HG02870 (cell line): ENCODE results near the gene NPM1.
"Not testable (repeated sequence)": the region's sequence is repeated elsewhere in the genome, so short reads cannot be mapped to it uniquely, and the experiment has no call there.

ENCODE experiments used
- ATAC-seq: cut with Tn5 transposase; IDR thresholded peaks from one replicate; pipeline ENCODE4 v1.9.1; 2021; ENCODE audit warnings: mild to moderate bottlenecking, moderate library complexity; ENCODE audit not compliant: unreplicated experiment

NPM1 gene

DNA sequence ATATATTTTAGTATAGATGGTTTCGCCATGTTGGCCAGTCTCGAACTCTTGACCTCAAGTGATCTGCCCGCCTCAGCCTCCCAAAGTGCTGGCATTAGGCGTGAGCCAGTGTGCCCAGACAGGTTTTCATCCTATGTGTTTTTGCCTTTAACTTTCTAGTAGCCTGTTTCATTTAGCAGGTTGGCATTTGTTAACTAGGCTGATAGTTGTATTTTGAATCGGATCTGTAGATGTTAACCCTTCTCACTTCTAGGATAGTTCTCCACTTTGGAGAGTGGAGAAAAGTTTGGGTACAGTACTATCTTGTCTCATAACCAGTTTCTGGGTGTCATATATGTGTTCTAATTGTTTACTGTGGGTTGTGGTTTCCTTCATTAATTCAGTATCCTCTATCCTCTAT lies 24.5 kb downstream of the NPM1 start:
- ATAC-seq = no peak

DNA sequence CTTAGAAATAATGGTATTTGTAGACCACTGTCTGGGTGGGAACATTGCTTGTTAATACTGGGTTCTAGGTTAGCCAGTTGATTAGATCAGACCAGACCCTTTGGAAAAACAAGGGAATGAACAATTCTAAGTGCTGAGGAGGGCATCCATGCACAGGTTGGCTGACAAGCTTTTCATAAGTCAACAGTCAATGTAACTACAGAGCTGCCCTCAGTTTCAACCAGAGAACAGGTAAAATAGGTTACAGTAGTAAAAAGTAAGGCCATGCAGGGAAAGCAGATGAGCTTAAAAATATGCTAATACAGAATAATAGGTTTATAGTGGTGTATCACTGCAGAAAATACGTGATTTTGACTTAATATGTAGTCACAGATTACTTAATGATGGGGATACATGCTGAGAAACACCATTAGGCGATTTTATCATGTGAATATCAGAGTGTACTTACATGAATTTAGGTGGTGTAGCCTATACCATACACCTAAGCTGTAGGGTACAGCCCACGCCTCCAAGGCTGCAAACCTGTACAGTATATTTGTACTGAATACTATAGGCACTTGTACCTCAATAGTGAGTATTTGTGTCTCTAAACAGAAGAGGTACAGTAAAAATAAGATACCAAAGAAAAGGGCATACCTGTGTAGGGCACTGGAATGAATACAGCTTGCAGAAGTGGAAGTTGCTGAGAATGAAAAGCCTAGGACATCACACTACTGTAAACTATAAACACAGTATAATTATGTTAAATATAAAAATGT lies 25.7 kb downstream of the NPM1 start:
- no peak for ATAC-seq

DNA sequence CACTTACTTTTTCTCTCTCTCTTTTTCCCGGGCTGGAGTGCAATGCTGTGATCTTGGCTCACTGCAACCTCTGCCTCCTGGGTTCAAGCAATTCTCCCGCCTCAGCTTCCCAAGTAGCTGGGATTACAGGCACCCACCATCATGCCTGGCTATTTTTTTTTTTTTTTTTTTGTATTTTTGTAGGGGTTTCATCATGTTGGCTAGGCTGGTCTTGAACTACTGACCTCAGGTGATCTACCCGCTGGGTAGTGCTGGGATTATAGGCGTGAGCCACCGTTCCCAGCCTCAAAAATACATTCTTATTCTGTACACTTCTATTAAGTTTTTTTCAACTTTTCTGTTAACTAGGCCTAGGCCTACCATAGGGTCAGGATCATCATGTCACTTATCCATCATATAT lies 26.3 kb downstream of the NPM1 start:
- ATAC-seq = not testable (repeated sequence)

GRCh38 chr5:171415115-171415730 lies 27.6 kb downstream of the NPM1 start:
- no peak for ATAC-seq

- no peak for ATAC-seq
Observed at GRCh38 chr5:171416160-171417049, 28.8 kb downstream of the NPM1 start.

DNA sequence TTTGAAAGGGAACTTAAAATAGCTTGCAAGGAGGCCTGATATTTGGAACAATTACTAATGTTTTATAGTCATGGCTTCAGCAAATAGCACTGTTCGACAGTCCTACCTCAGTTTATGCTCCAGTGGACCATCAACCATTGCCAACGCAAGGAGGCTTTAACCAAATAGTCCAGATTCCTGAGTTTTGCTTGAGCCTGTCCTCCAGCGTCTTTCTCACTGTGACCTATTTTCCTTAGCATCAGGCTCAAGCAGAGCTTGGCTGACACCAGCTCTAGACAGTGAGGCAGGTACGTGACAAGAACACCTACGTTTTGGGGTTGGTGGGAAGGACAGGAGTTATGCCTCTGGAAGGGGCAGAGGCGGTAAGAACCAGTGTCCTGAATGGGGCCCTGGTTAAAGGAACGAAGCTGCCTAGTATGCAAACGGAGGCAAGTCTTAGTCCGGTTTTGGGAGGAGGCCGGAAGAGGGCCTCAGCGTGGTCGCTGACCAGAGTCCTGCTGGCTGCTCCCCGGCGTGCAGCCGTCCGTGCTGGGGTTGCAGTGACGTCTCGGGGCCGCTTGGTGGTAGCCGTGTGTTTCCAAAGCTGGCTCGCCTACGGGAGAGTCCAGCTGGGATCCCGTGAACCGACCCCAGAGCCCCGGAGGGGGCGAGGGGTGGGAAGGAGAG lies 30.8 kb downstream of the NPM1 start:
- ATAC-seq = peak; percentile 70

GRCh38 chr5:171418982-171419687 lies 31.5 kb downstream of the NPM1 start, which contains the start of gene FGF18:
TSS of gene FGF18 (plus strand) at chr5:171419647. CDS start at chr5:171420200, 553 bp downstream.
- peak; percentile 39 for ATAC-seq

GRCh38 chr5:171419688-171420430 lies 32.2 kb downstream of the NPM1 start:
- ATAC-seq = no peak

- ATAC-seq = no peak
Observed at GRCh38 chr5:171420431-171421241, 33.0 kb downstream of the NPM1 start.

DNA sequence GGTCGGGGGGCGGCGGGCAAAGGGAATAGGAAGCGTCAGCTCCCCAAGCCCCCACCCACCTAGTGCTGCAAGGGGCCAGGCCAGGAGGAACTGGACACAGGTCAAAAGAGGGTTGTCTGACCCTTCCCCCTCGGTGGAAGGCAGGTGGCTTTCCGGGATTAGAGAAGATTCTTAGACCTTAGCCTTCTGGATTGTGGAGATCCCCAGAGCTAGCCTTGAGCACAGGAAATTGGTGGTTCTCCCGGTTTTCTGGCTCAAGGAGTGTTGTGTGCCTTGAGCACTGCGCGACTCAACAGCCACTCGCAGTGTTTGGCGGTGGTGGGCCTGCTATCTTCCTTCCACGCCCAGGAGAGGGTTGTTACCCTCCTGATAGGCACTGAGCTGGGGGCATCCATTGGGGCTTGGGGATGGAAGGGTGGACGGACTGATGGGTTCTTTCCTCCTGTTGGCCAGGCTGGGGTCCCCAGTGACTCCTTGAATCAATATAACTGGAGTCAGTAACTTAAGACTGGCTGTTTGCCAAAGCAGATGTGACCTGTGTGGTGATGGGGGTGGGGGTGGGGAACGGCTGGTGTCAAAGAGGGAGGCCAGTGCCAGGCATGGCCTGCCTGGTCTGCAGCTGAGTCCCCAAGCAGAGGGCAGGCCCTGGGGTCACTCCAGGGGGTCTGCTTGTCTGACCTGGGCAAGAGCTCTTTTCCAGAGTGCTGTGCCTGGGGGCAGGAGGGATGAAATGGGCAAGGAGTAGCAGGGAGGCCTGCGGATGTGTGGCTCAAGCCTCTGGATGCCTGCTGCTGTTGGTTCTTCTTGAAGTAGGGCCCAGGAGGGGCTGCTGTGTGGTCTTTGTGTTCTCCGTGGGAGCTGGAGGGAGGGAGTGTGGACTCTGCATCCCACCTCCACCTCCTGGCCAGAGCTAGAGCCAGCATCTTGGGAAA lies 33.9 kb downstream of the NPM1 start:
- ATAC-seq = no peak

DNA sequence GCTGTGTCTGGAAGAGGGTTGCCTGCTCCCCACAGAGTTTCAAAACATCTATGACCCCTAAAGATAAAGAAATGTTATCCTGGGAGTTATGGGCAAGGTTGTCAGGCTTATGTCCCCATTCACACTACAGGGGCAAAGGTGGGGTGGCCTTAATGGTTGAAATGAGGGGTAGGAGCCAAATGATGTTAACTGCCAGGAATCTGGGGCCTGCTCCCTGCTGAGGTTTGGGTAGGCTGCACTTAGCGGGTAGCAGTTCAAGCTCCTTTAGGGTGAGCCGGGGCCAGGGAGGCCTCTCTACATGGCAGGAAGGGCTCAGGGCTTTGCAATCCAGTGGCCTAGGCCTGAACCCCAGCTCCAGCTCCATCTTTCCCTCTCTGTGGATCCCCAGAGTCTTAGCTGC lies 34.8 kb downstream of the NPM1 start:
- no peak for ATAC-seq

DNA sequence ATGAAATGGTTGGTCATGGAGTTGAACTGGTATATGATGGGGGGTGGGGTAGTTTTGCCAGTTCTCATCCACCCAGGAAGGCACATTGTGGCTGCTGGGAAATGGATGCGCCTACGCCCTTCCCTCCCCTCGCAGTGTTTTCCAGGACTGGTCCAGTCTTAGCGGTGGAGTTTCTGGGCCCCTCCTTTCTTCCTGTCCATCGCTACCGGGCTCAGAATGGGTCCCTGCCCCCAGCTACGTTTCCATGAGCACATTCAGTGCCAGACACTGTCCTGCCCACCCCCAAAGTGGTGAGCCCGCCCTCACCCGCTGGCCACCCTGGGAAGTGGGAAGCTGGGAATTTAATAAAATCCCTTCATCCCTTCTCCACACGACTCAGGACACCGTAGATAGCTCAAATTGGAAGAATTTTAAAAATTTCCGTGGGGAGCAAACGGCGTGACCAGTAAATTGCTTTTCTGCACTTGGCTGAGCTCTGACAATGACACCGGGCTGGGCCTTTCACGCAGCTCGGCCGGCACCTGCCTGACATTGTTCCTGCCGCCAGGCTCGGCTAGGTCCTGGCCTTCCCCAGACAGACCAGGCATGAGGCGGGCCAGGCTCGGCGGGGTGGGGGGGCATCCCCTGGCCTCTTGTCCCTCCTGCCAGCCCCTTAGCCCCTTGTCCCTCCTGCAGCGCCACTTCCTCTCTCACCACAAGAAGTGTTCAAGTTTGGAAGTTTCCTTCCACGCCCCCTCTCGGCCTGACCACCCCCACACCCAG lies 35.4 kb downstream of the NPM1 start:
- no peak for ATAC-seq

- ATAC-seq = no peak
Observed at GRCh38 chr5:171424726-171425125, 37.1 kb downstream of the NPM1 start.

DNA sequence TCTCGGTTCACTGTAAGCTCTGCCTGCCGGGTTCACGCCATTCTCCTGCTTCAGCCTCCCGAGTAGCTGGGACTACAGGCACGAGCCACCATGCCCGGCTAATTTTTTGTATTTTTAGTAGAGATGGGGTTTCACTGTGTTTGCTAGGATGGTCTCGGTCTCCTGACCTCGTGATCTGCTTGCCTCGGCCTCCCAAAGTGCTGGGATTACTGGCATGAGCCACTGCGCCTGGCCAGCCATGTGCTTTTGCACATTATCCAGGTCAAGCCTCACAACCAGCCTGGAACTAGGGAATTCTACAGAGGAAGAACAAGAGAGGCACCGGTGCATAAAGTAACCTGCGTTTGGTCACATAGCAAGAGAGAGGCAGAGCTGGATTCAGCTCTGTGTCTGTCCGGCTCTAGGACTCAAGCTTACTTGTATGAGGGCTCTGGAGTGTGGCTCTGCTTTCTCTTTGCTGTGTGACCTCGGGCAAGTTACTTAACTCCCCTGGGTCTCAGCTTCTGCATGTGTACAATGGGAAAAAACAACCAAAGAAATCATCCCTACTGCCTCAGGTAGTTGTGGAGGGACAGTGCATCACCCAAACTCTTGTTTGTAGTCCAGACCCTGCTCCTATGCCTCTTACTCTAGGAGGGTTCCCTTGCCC lies 38.1 kb downstream of the NPM1 start:
- ATAC-seq = no peak

DNA sequence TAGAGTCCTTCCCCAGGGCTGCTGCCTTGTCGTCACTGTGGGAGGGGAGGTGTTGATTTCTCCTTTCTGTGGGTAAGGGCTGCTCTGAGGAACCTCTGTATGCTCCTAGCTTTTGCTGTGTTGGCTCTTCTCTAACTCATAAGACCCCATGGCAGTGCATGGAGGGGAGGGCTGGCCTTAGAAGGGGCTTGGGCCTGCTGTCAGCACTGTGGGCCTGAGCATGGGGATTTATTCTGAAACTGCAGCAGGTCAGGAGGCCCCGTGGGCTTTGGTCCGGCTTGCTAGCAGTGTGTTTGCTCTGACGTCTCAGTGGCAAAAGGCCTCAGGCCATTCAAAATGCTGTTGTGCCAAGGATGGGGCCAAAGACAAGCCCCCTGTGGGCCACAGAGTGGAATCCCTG lies 38.6 kb downstream of the NPM1 start:
- no peak for ATAC-seq

DNA sequence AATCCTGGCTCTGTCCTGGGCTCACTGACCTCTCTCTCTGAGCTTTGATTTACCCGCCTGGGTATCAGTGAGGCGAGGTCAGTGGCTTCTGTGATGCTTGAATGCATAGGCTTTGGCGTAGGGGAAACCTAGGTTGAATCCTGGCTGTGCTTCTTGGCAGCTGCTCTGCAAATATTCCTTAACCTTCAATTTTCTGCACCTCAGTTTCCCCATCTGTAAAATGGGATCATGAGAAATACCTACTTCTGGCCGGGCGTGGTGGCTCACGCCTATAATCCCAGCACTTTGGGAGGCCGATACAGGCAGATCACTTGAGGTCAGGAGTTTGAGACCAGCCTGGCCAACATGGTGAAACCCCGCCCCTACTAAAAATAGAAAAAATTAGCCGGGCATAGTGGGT lies 39.0 kb downstream of the NPM1 start:
- ATAC-seq = no peak
